Tibial nerve (tissue), 4 donors: ENCODE results near the gene TBRG4. TPM values are rescaled to one million over a fixed set of nuclear protein-coding genes. Genes with fewer than 3 reads are reported as not detected.

Source experiments
- DNase-seq, 2 donors: peaks; one replicate each; pipeline ENCODE4 v3.0.0-alpha.2; 2019; ENCODE audit warnings: low spot score in 2 of 2
- H3K27ac ChIP-seq, 4 donors: fragments of 200-600 bp; sonication (generic) in 3 of 4; one replicate each; pipeline ENCODE4 v1.5.1; 2017 to 2019; ENCODE audit warnings: mild to moderate bottlenecking in 1 of 4
- H3K27me3 ChIP-seq, 2 donors: fragments of 200-600 bp; sonication (generic) in 1 of 2; one replicate each; pipeline versions ENCODE4 v1.5.1 to v1.6.0; 2017 to 2019
- H3K36me3 ChIP-seq, 3 donors: fragments of 200-600 bp; sonication (generic); one replicate each; pipeline ENCODE4 v1.5.1; 2018 to 2019
- H3K4me1 ChIP-seq, 4 donors: fragments of 200-600 bp; sonication (generic) in 3 of 4; one replicate each; pipeline ENCODE4 v1.5.1; 2017 to 2019
- H3K4me3 ChIP-seq, 4 donors: fragments of 200-600 bp; sonication (generic) in 3 of 4; one replicate each; pipeline ENCODE4 v1.5.1; 2017 to 2019; ENCODE audit warnings: mild to moderate bottlenecking in 1 of 4, moderate library complexity in 1 of 4
- H3K9me3 ChIP-seq, 4 donors: fragments of 200-600 bp; sonication (generic) in 3 of 4; one replicate each; pipeline ENCODE4 v1.5.1; 2017 to 2019
- CTCF ChIP-seq, 5 experiments: fragments of 200-600 bp in 3 of 5; fragments of 450-650 bp in 2 of 5; sonication (generic) in 3 of 5; IDR thresholded peaks; one replicate each; pipeline ENCODE4 v1.5.1; 2016 to 2019; ENCODE audit warnings: antibody characterized with exemption in 5 of 5, mild to moderate bottlenecking in 3 of 5, moderate library complexity in 2 of 5
- EP300 ChIP-seq, 2 donors: sonication (generic); formaldehyde crosslinking; IDR thresholded peaks; one replicate each; pipeline ENCODE4 v1.6.1; 2017; ENCODE audit warnings: antibody characterized with exemption in 2 of 2, mild to moderate bottlenecking in 1 of 2
- POLR2A ChIP-seq, 2 donors: fragments of 450-650 bp; IDR thresholded peaks; one replicate each; pipeline ENCODE4 v1.6.1; 2017; ENCODE audit warnings: antibody characterized with exemption in 2 of 2, mild to moderate bottlenecking in 2 of 2, moderate library complexity in 2 of 2
- WGBS, 2 donors: methylation state at CpG; one replicate each; pipeline ENCODE4 v1.1.5; 2018; 5-methylcytosine and 5-hydroxymethylcytosine counted together
- total RNA-seq, 4 donors: library from RNA; depleted of rRNA; stranded (reverse); fragments of >200 nt; gene quantifications; one replicate each; pipeline ENCODE4 v1.1.0, GENCODE V29; 2016

The TBRG4 gene
- total RNA-seq, 4 donors from 2014 or later = 32.3 to 81.3 (median 54.0) TPM

- Histone ChIP-seq H3K9me3 (peaks cover 0 to 20% (median 0%) of the 10 kb centered on the region in 4 donors), H3K27ac (no peak overlapping the region), H3K4me1 (peaks cover 0 to 22% (median 8%) of the 10 kb centered on the region in 4 donors), H3K4me3 (no peak overlapping the region), H3K27me3 (no peaks in the 10 kb centered on the region), H3K36me3 (no peaks in the 10 kb centered on the region)
- WGBS, 2 donors = 43 to 55% methylated on average over 7 of the region's 7 CpGs
- TF ChIP-seq POLR2A (IDR thresholded peaks at IDR 0.05) (no peak), CTCF (IDR thresholded peaks at IDR 0.05) (no peak), EP300 (IDR thresholded peaks at IDR 0.05) (no peak)
- no peak for DNase-seq
Measured at GRCh38 chr7:45092100-45092930, 19.2 kb downstream of the TBRG4 start.

GRCh38 chr7:45089341-45089891 lies 22.1 kb downstream of the TBRG4 start:
- H3K27ac ChIP-seq = peak overlapping the region; percentile 86 to 93 (median 90)
- no peaks in the 10 kb centered on the region for H3K27me3 ChIP-seq
- H3K4me1 ChIP-seq = peaks cover 0 to 28% (median 8%) of the 10 kb centered on the region in 4 donors
- no peak for TF ChIP-seq EP300 (IDR thresholded peaks at IDR 0.05)
- no peak for TF ChIP-seq CTCF (IDR thresholded peaks at IDR 0.05)
- TF ChIP-seq POLR2A (IDR thresholded peaks at IDR 0.05) = no peak
- H3K36me3 ChIP-seq = peaks cover 0 to 20% (median 0%) of the 10 kb centered on the region in 3 donors
- peak overlapping the region; percentile 54 to 75 (median 64) for H3K4me3 ChIP-seq
- peaks cover 0 to 11% (median 0%) of the 10 kb centered on the region in 4 donors for H3K9me3 ChIP-seq
- DNase-seq = peak; percentile 36 to 47
- 4 to 5% methylated on average over 16 to 22 of the region's 22 CpGs for WGBS, 2 donors

- H3K27me3 ChIP-seq = no peaks in the 10 kb centered on the region
- peak within 1 kb of the TSS; percentile 86 to 93 (median 90) for H3K27ac ChIP-seq
- H3K36me3 ChIP-seq = peaks cover 0 to 23% (median 0%) of the 10 kb centered on the region in 3 donors
- TF ChIP-seq EP300 (IDR thresholded peaks at IDR 0.05) (peak in 1 of 2 donors; percentile 13), CTCF (IDR thresholded peaks at IDR 0.05) (no peak), POLR2A (IDR thresholded peaks at IDR 0.05) (peak; percentile 13 to 58)
- H3K9me3 ChIP-seq = peaks cover 0 to 6% (median 0%) of the 10 kb centered on the region in 4 donors
- peak within 1 kb of the TSS; percentile 54 to 75 (median 64) for H3K4me3 ChIP-seq
- 1% methylated on average over 12 to 16 of the region's 50 CpGs for WGBS, 2 donors
- peak in 1 of 2 donors; percentile 32 for DNase-seq
- peaks cover 0 to 31% (median 8%) of the 10 kb centered on the region in 4 donors for H3K4me1 ChIP-seq
Measured at GRCh38 chr7:45088821-45089340, 22.6 kb downstream of the TBRG4 start, which contains the start of gene NACAD. NACAD (minus strand) TSS chr7:45088969; CDS start chr7:45088894, 75 bp downstream.

- peaks cover 0 to 24% (median 0%) of the 10 kb centered on the region in 3 donors for H3K36me3 ChIP-seq
- H3K27ac ChIP-seq = peak overlapping the region; percentile 86 to 93 (median 90)
- TF ChIP-seq POLR2A (IDR thresholded peaks at IDR 0.05) (no peak), EP300 (IDR thresholded peaks at IDR 0.05) (no peak), CTCF (IDR thresholded peaks at IDR 0.05) (no peak)
- 22 to 26% methylated on average over 13 to 27 of the region's 29 CpGs for WGBS, 2 donors
- H3K4me1 ChIP-seq = peaks cover 0 to 31% (median 8%) of the 10 kb centered on the region in 4 donors
- no peaks in the 10 kb centered on the region for H3K27me3 ChIP-seq
- no peak for DNase-seq
- H3K9me3 ChIP-seq = no peaks in the 10 kb centered on the region
- H3K4me3 ChIP-seq = peak overlapping the region; percentile 54 to 75 (median 64)
Measured at GRCh38 chr7:45088146-45088701, 23.3 kb downstream of the TBRG4 start.
